WTC11 (cell line): ENCODE results near the gene ATP13A2.

ENCODE experiments used
- GTF2I ChIP-seq: fragments of 250-450 bp; sonication (Bioruptor Pico); conservative IDR thresholded peaks from 2 replicates; pipeline ENCODE4 v1.4.0; 2021; ENCODE audit warnings: mild to moderate bottlenecking
- RELA ChIP-seq: sonication (generic); formaldehyde crosslinking; IDR thresholded peaks from 2 replicates; pipeline ENCODE4 v1.8.1; 2022; ENCODE audit warnings: missing genetic modification reagents, mild to moderate bottlenecking, borderline replicate concordance
- ZNF138 ChIP-seq: sonication (generic); formaldehyde crosslinking; conservative IDR thresholded peaks from 2 replicates; pipeline ENCODE4 v1.8.1; 2022; ENCODE audit warnings: mild to moderate bottlenecking, moderate library complexity, missing genetic modification reagents
- TF ChIP-seq, protein P1 (sequence below): fragments of 200-600 bp; IDR thresholded peaks from 2 replicates; pipeline ENCODE4 v1.8.0; 2022; ENCODE audit warnings: antibody characterized with exemption
- TF ChIP-seq, protein P2 (sequence below): sonication (generic); formaldehyde crosslinking; IDR thresholded peaks from 2 replicates; pipeline ENCODE4 v1.8.0; 2022; ENCODE audit warnings: mild to moderate bottlenecking, missing genetic modification reagents
- TF ChIP-seq, protein P3 (sequence below): sonication (generic); formaldehyde crosslinking; IDR thresholded peaks from 2 replicates; pipeline ENCODE4 v1.8.0; 2023; ENCODE audit warnings: missing genetic modification reagents, mild to moderate bottlenecking, borderline replicate concordance

DNA sequence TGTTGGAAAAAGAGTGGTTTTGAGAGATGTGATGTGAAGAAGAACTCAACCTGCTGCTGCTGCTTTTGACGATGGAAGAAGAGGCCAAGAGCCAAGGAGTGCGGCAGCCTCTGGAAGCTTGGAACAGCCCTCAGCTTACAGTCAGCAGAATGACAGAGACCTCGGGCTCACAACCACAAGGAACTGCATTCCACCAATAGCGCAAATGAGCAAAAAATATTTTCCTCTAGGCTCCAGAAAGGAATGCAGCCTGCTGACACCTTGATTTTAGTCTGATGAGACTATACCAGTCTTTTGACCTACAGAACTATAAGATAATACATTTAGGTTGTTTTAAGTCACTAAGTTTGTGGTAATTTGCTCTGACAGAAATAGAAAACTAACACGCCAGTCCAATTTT is 31.9 kb upstream of the ATP13A2 start:
- TF ChIP-seq, protein P1, sequence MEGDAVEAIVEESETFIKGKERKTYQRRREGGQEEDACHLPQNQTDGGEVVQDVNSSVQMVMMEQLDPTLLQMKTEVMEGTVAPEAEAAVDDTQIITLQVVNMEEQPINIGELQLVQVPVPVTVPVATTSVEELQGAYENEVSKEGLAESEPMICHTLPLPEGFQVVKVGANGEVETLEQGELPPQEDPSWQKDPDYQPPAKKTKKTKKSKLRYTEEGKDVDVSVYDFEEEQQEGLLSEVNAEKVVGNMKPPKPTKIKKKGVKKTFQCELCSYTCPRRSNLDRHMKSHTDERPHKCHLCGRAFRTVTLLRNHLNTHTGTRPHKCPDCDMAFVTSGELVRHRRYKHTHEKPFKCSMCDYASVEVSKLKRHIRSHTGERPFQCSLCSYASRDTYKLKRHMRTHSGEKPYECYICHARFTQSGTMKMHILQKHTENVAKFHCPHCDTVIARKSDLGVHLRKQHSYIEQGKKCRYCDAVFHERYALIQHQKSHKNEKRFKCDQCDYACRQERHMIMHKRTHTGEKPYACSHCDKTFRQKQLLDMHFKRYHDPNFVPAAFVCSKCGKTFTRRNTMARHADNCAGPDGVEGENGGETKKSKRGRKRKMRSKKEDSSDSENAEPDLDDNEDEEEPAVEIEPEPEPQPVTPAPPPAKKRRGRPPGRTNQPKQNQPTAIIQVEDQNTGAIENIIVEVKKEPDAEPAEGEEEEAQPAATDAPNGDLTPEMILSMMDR = no peak
- TF ChIP-seq, protein P2, sequence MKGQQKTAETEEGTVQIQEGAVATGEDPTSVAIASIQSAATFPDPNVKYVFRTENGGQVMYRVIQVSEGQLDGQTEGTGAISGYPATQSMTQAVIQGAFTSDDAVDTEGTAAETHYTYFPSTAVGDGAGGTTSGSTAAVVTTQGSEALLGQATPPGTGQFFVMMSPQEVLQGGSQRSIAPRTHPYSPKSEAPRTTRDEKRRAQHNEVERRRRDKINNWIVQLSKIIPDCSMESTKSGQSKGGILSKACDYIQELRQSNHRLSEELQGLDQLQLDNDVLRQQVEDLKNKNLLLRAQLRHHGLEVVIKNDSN (CRISPR knock-in tag) = no peak
- TF ChIP-seq, protein P3, sequence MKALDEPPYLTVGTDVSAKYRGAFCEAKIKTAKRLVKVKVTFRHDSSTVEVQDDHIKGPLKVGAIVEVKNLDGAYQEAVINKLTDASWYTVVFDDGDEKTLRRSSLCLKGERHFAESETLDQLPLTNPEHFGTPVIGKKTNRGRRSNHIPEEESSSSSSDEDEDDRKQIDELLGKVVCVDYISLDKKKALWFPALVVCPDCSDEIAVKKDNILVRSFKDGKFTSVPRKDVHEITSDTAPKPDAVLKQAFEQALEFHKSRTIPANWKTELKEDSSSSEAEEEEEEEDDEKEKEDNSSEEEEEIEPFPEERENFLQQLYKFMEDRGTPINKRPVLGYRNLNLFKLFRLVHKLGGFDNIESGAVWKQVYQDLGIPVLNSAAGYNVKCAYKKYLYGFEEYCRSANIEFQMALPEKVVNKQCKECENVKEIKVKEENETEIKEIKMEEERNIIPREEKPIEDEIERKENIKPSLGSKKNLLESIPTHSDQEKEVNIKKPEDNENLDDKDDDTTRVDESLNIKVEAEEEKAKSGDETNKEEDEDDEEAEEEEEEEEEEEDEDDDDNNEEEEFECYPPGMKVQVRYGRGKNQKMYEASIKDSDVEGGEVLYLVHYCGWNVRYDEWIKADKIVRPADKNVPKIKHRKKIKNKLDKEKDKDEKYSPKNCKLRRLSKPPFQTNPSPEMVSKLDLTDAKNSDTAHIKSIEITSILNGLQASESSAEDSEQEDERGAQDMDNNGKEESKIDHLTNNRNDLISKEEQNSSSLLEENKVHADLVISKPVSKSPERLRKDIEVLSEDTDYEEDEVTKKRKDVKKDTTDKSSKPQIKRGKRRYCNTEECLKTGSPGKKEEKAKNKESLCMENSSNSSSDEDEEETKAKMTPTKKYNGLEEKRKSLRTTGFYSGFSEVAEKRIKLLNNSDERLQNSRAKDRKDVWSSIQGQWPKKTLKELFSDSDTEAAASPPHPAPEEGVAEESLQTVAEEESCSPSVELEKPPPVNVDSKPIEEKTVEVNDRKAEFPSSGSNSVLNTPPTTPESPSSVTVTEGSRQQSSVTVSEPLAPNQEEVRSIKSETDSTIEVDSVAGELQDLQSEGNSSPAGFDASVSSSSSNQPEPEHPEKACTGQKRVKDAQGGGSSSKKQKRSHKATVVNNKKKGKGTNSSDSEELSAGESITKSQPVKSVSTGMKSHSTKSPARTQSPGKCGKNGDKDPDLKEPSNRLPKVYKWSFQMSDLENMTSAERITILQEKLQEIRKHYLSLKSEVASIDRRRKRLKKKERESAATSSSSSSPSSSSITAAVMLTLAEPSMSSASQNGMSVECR (CRISPR knock-in tag) = no peak
- TF ChIP-seq RELA (CRISPR knock-in tag) = no peak
- no peak for TF ChIP-seq ZNF138
- TF ChIP-seq GTF2I = no peak
